ENCODE data around the gene TCEAL3.
"Not testable (repeated sequence)": the region's sequence is repeated elsewhere in the genome, so short reads cannot be mapped to it uniquely, and the experiment has no call there.

Gene TCEAL3

GRCh38 chrX:103651151-103651773 is 43.5 kb downstream of the TCEAL3 start:
- Histone ChIP-seq H3K27me3 (ENCODE audit: low read depth, low read length) (no peaks in the 10 kb centered on the region), H3K27ac (ENCODE audit: low read length) (no peak overlapping the region), H3K4me1 (ENCODE audit: control insufficient read depth in 1 of 2, insufficient read depth in 2 of 2, low read length in 2 of 2) (no peaks in the 10 kb centered on the region), H3K36me3 (ENCODE audit: control insufficient read depth in 1 of 2, insufficient read depth in 2 of 2, low read length in 2 of 2) (no peaks in the 10 kb centered on the region), H3K4me3 (ENCODE audit: low read depth in 1 of 2, low read length in 2 of 2) (no peak overlapping the region), H3K9me3 (ENCODE audit: control insufficient read depth in 1 of 2, low read length in 2 of 2) (no peaks in the 10 kb centered on the region)

GRCh38 chrX:103655230-103656000 is 47.7 kb downstream of the TCEAL3 start:
- not testable (repeated sequence) for H3K4me1 ChIP-seq (ENCODE audit: control insufficient read depth in 1 of 2, insufficient read depth in 2 of 2, low read length in 2 of 2); H3K27ac ChIP-seq (ENCODE audit: low read length); H3K9me3 ChIP-seq (ENCODE audit: control insufficient read depth in 1 of 2, low read length in 2 of 2); H3K27me3 ChIP-seq (ENCODE audit: low read depth, low read length); H3K4me3 ChIP-seq (ENCODE audit: low read depth in 1 of 2, low read length in 2 of 2); H3K36me3 ChIP-seq (ENCODE audit: control insufficient read depth in 1 of 2, insufficient read depth in 2 of 2, low read length in 2 of 2)

GRCh38 chrX:103656617-103657016 is 48.9 kb downstream of the TCEAL3 start:
- Histone ChIP-seq H3K36me3 (ENCODE audit: control insufficient read depth in 1 of 2, insufficient read depth in 2 of 2, low read length in 2 of 2) (no peaks in the 10 kb centered on the region), H3K4me1 (ENCODE audit: control insufficient read depth in 1 of 2, insufficient read depth in 2 of 2, low read length in 2 of 2) (no peaks in the 10 kb centered on the region), H3K4me3 (ENCODE audit: low read depth in 1 of 2, low read length in 2 of 2) (no peak overlapping the region), H3K9me3 (ENCODE audit: control insufficient read depth in 1 of 2, low read length in 2 of 2) (no peaks in the 10 kb centered on the region), H3K27ac (ENCODE audit: low read length) (no peak overlapping the region), H3K27me3 (ENCODE audit: low read depth, low read length) (no peaks in the 10 kb centered on the region)

- H3K9me3 ChIP-seq (ENCODE audit: control insufficient read depth in 1 of 2, low read length in 2 of 2), result not testable (repeated sequence)
These were observed 49.3 kb downstream of the TCEAL3 start for GRCh38 chrX:103657066-103657465.

GRCh38 chrX:103658681-103659433 is 51.1 kb downstream of the TCEAL3 start:
- H3K4me3 ChIP-seq (ENCODE audit: low read depth in 1 of 2, low read length in 2 of 2), result no peak overlapping the region
- H3K36me3 ChIP-seq (ENCODE audit: control insufficient read depth in 1 of 2, insufficient read depth in 2 of 2, low read length in 2 of 2), result no peaks in the 10 kb centered on the region
- H3K4me1 ChIP-seq (ENCODE audit: control insufficient read depth in 1 of 2, insufficient read depth in 2 of 2, low read length in 2 of 2), result no peaks in the 10 kb centered on the region
- H3K9me3 ChIP-seq (ENCODE audit: control insufficient read depth in 1 of 2, low read length in 2 of 2), result no peaks in the 10 kb centered on the region
- H3K27me3 ChIP-seq (ENCODE audit: low read depth, low read length), result no peaks in the 10 kb centered on the region
- no peak overlapping the region for H3K27ac ChIP-seq (ENCODE audit: low read length)

More at GRCh38 chrX:103657066-103657465, 49.3 kb downstream of the TCEAL3 start:
- not testable (repeated sequence) for H3K36me3 ChIP-seq (ENCODE audit: control insufficient read depth in 1 of 2, insufficient read depth in 2 of 2, low read length in 2 of 2); H3K27me3 ChIP-seq (ENCODE audit: low read depth, low read length); H3K4me3 ChIP-seq (ENCODE audit: low read depth in 1 of 2, low read length in 2 of 2); H3K4me1 ChIP-seq (ENCODE audit: control insufficient read depth in 1 of 2, insufficient read depth in 2 of 2, low read length in 2 of 2); H3K27ac ChIP-seq (ENCODE audit: low read length)

GRCh38 chrX:103659460-103659859 is 51.7 kb downstream of the TCEAL3 start:
- H3K36me3 ChIP-seq (ENCODE audit: control insufficient read depth in 1 of 2, insufficient read depth in 2 of 2, low read length in 2 of 2); H3K9me3 ChIP-seq (ENCODE audit: control insufficient read depth in 1 of 2, low read length in 2 of 2); H3K27me3 ChIP-seq (ENCODE audit: low read depth, low read length); H3K4me1 ChIP-seq (ENCODE audit: control insufficient read depth in 1 of 2, insufficient read depth in 2 of 2, low read length in 2 of 2); H3K27ac ChIP-seq (ENCODE audit: low read length); H3K4me3 ChIP-seq (ENCODE audit: low read depth in 1 of 2, low read length in 2 of 2): not testable (repeated sequence)
